Astrocyte (in vitro differentiated cells and primary cell): ENCODE data around the gene LRRC3.

ENCODE experiments used
- EZH2 ChIP-seq: IDR thresholded peaks from 2 replicates; pipeline ENCODE4 v1.6.1; 2012; ENCODE audit warnings: mild to moderate bottlenecking, low read length, inconsistent platforms; ENCODE audit not compliant: insufficient read depth
- TF ChIP-seq, protein P1 (sequence below): IDR thresholded peaks from 2 replicates; pipeline ENCODE4 v1.5.1; 2011; ENCODE audit warnings: low read depth, mild to moderate bottlenecking, inconsistent platforms, low read length, moderate library complexity; ENCODE audit not compliant: insufficient read depth

DNA sequence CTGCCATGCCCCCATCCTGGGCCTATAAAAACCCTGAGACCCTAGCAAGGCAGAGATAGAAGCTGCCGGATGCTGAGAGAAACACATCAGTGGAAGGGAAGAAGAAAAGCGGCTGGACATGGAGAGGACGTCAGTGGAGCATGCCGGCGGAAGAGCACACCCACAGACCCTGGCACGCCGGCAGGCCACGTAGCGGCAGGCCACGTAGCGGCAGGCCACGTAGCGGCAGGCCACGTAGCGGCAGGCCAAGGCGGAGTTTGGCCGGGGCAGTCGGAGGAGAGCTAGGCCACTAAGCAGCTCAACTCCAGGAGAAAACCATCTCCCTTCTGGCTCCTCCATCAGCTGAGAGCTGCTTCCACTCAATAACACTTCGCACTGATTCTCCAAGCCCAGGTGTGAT is 35.1 kb downstream of the LRRC3 start:
- TF ChIP-seq, protein P1, sequence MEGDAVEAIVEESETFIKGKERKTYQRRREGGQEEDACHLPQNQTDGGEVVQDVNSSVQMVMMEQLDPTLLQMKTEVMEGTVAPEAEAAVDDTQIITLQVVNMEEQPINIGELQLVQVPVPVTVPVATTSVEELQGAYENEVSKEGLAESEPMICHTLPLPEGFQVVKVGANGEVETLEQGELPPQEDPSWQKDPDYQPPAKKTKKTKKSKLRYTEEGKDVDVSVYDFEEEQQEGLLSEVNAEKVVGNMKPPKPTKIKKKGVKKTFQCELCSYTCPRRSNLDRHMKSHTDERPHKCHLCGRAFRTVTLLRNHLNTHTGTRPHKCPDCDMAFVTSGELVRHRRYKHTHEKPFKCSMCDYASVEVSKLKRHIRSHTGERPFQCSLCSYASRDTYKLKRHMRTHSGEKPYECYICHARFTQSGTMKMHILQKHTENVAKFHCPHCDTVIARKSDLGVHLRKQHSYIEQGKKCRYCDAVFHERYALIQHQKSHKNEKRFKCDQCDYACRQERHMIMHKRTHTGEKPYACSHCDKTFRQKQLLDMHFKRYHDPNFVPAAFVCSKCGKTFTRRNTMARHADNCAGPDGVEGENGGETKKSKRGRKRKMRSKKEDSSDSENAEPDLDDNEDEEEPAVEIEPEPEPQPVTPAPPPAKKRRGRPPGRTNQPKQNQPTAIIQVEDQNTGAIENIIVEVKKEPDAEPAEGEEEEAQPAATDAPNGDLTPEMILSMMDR, result no peak
- TF ChIP-seq EZH2, result no peak
